Measurements from ENCODE around the gene MS4A4A. TPM values are rescaled to one million over a fixed set of nuclear protein-coding genes. Genes with fewer than 3 reads are reported as not detected.
"Not testable (repeated sequence)": the region's sequence is repeated elsewhere in the genome, so short reads cannot be mapped to it uniquely, and the experiment has no call there.

MS4A4A gene
- total and polyA plus RNA-seq, 5 experiments from 2014 or later = 0.36 TPM; not detected in 4

DNA sequence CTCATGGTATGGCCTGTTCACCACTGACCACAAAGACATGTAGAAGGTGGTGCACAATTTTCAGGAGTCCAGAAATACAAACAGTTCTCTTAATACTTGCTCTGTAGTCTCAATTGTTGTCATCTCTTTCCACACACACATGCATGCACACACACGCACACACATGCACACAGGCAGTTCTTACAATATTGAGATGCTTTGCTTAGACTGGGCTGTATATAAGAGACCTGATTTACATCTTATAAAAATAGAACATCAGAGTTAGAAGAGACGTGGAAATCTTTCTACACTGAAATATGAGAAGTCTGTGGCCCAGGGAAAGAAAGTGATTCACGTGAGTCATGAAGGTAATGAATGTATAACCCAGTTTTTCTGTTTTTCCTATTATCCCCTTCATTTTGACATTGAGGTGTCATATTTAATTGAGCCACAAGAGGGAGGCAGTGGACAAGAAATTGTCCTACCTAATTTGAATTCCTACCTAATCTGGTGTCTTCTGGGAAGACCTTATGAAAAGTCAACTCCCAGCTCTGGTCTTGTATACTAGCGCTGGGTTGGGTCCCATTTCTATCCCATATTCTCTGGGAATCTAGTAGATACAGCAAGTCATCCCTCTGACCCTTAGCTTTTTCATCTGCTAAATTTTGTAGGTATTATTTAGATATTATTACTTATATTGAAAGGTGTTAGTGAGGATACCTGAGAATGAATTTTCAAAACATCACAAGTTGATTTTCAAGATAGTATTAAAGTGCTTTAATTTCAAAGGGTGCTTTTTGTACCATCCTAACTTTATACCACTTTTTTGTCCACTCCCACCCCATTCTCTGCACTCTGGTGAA is 14.9 kb upstream of the MS4A4A start:
- POLR2A ChIA-PET = no interaction called here
- ATAC-seq = no peak
- Mint-ChIP-seq H3K4me1 (no peaks in the 10 kb centered on the region), H3K4me3 (no peak overlapping the region), H3K9me3 (peaks cover 0 to 11% (median 5%) of the 10 kb centered on the region in 9 donors), H3K36me3 (no peaks in the 10 kb centered on the region), H3K27me3 (peaks cover 0 to 17% (median 3%) of the 10 kb centered on the region in 5 donors), H3K27ac (no peak overlapping the region)
- DNase-seq = peak in 2 of 10 donors; percentile 4 to 6

DNA sequence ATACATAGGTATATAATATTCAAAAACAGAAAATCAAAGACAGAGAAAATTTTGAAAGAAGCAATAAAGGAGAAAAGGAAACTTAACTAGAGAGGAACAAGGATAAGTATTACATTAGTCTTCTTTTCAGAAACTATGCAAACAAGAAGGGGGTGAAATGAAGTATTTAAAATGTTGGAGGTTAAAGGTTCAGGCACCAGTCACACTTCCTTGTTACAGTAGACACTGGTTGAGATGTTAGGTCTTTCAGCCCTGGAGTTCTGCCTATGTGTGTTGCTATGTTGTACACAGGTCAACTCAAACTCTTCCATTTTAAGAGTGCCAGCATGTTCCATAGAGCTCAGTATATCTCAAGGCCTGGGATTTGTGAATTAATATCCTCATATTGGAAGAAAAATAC is 6.0 kb upstream of the MS4A4A start:
- ATAC-seq (no peak), DNase-seq (no peak)
- Mint-ChIP-seq H3K27ac (no peak overlapping the region), H3K9me3 (peaks cover 0 to 14% (median 0%) of the 10 kb centered on the region in 9 donors), H3K4me3 (no peak overlapping the region), H3K4me1 (no peaks in the 10 kb centered on the region), H3K27me3 (peaks cover 7 to 41% (median 13%) of the 10 kb centered on the region in 5 donors), H3K36me3 (no peaks in the 10 kb centered on the region)
- POLR2A ChIA-PET = no interaction called here

DNA sequence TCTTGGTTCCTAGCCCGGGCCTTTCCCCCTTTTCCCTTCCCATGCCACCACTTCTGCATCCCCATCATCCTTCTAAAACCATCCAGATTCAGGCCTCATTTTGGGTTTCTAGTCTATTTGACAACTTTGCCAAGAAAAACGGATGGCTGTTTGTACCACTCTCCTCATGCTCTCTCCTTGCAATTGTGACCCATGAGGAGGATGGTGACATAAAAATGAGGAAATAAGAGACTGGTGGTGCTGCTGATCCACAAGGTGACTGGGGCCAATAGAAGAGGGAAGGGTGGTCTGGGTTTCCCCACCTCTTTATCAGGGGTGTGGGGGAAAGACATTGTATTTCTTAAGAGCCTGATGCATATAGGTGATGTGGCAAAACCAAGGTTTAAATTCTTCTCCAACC is 1.0 kb downstream of the MS4A4A start:
- peaks cover 3 to 11% (median 6%) of the 10 kb centered on the region in 5 donors for H3K27me3 Mint-ChIP-seq
- H3K9me3 Mint-ChIP-seq = no peaks in the 10 kb centered on the region
- peak overlapping the region in 1 of 10 donors; percentile 52 for H3K4me3 Mint-ChIP-seq
- no peak overlapping the region for H3K27ac Mint-ChIP-seq
- no peak for ATAC-seq
- no peak for DNase-seq
- H3K4me1 Mint-ChIP-seq = peaks cover 0 to 15% (median 0%) of the 10 kb centered on the region in 4 donors
- H3K36me3 Mint-ChIP-seq = no peaks in the 10 kb centered on the region
- POLR2A ChIA-PET = no interaction called here

DNA sequence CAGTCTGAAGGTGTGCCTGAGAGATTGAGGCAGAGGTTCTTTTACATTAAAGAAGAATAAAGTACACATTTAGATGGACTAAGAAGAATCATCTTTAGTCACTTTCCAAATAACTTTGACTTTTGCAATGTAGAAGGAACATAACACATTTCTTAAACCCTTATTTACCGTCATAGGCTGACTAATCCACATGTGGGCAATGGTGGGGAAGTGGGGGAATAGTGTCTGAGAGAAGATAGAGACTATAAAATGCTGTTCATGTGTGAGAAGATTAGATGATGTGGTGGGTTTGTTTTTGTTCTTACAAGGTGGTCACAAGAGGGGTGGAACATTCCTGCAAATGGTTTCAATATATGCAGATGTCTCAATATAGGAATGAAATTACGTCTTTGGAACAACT is 1.8 kb downstream of the MS4A4A start:
- Mint-ChIP-seq H3K27me3 (peaks cover 3 to 18% (median 6%) of the 10 kb centered on the region in 5 donors), H3K4me1 (peaks cover 0 to 15% (median 0%) of the 10 kb centered on the region in 4 donors), H3K27ac (no peak overlapping the region), H3K9me3 (no peaks in the 10 kb centered on the region), H3K4me3 (no peak overlapping the region), H3K36me3 (no peaks in the 10 kb centered on the region)
- POLR2A ChIA-PET = no interaction called here
- DNase-seq (no peak), ATAC-seq (no peak)

DNA sequence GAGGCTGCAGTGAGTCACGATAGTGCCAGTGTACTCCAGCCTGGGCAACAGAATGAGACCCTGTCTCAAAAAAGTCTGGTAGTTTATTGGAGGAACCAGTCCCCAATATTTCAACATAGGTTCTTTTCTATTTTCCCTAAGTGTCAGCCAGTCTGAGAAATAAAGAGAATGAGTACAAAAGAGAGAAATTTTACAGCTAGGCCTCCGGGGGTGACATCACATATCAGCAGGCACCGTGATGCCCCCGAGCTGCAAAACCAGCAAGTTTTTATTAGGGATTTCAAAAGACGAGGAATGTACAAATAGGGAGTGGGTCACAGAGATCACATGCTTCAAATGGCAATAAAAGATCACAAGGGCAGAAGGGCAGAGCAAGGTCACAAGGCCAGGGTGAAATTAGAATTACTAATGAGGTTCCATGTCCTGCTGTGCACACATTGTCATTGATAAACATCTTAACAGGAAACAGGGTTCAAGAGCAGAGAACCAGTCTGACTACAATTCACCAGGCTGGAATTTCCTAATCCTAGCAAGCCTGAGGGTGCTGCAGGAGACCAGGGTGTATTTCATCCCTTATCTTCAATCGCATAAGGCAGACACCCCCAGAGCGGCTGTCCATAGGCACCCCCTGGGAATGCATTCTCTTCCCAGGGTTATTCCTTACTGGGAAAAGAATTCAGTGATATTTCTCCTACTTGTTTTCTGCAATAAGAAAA is 5.1 kb downstream of the MS4A4A start:
- H3K4me3 Mint-ChIP-seq, ATAC-seq, H3K27ac Mint-ChIP-seq, DNase-seq, H3K36me3 Mint-ChIP-seq, H3K4me1 Mint-ChIP-seq, POLR2A ChIA-PET: not testable (repeated sequence)
- H3K9me3 Mint-ChIP-seq = peaks cover 0 to 26% (median 6%) of the 10 kb centered on the region in 9 donors
- H3K27me3 Mint-ChIP-seq = peaks cover 4 to 17% (median 5%) of the 10 kb centered on the region in 5 donors

DNA sequence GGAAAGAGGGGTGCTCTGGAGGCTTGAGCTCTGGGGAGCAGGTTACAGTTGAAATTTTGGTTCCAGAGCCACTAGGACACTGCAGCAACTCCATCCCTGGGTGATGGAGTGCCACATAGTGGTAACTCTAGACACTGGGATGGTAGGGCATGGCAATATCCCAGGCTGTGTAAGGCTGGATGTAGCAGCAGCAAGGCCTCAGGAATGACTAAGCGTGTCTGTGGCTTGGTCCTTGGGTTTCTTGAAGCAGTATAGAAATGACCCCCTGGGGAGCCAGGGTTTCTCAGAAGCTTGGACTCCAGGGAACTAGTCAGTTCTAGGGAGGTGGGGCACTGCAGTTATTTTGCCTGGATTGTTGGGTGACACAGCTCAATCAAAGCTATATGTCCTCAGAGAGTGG is 8.1 kb downstream of the MS4A4A start:
- H3K4me1 Mint-ChIP-seq = no peaks in the 10 kb centered on the region
- no peak overlapping the region for H3K27ac Mint-ChIP-seq
- H3K4me3 Mint-ChIP-seq = no peak overlapping the region
- ATAC-seq (no peak), DNase-seq (no peak)
- H3K9me3 Mint-ChIP-seq = peaks cover 0 to 26% (median 6%) of the 10 kb centered on the region in 9 donors
- no peaks in the 10 kb centered on the region for H3K36me3 Mint-ChIP-seq
- peaks cover 4 to 17% (median 6%) of the 10 kb centered on the region in 5 donors for H3K27me3 Mint-ChIP-seq
- POLR2A ChIA-PET = no interaction called here

DNA sequence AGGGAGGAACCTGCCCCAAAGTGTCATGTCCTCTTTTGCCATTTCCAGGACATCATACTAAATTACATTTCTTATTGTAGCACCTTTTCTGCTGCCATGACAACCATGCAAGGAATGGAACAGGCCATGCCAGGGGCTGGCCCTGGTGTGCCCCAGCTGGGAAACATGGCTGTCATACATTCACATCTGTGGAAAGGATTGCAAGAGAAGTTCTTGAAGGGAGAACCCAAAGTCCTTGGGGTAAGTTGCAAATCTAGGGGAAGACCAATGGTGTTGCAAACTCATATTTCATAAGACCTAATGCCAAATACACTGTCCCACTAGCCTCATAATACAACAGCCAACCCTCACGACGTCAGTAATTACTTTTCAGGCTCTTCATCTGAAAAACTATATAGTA is 11.7 kb downstream of the MS4A4A start:
- POLR2A ChIA-PET = no interaction called here
- Mint-ChIP-seq H3K4me3 (no peak overlapping the region), H3K27ac (no peak overlapping the region), H3K9me3 (peaks cover 0 to 26% (median 6%) of the 10 kb centered on the region in 9 donors), H3K36me3 (no peaks in the 10 kb centered on the region), H3K27me3 (peaks cover 4 to 20% (median 9%) of the 10 kb centered on the region in 5 donors), H3K4me1 (no peaks in the 10 kb centered on the region)
- ATAC-seq = no peak
- no peak for DNase-seq

DNA sequence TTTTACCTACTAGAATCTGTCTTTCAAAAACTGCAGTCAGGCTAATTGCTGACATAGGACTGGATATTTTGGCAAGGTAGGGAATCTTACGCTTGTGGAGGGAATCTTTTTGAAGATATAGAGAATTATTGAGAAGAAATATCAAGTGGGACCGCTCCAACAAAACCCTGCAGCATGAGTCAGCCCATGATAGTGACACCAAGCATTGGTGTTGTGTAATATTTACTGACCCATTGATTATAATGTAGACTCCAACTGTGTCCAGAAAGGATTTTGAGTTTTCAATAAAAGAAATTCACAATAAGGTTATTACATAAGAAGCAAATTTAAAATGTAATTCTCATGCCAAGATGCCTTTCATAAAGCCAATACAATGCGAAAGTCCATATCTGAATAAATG is 20.7 kb downstream of the MS4A4A start:
- peaks cover 0 to 18% (median 7%) of the 10 kb centered on the region in 5 donors for H3K27me3 Mint-ChIP-seq
- no peak overlapping the region for H3K4me3 Mint-ChIP-seq
- ATAC-seq (no peak), DNase-seq (no peak)
- peaks cover 0 to 2% (median 0%) of the 10 kb centered on the region in 4 donors for H3K4me1 Mint-ChIP-seq
- no peaks in the 10 kb centered on the region for H3K36me3 Mint-ChIP-seq
- H3K9me3 Mint-ChIP-seq = no peaks in the 10 kb centered on the region
- H3K27ac Mint-ChIP-seq = no peak overlapping the region
- POLR2A ChIA-PET = no interaction called here

DNA sequence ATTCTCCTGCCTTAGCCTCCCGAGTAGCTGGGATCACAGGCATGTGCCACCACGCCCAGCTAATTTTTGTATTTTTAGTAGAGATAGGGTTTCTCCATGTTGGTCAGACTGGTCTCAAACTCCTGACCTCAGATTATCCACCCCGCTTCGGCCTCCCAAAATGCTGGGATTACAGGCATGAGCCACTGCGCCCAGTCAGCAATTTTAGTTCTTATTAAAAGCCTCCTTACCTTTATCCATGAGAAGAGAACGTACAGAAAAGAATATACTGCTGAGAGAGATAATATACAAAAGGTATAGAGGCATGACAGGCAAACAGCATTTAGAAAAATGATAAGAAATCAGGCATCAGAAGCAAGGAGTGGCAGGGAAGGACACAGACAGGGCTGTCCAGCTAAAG is 21.4 kb downstream of the MS4A4A start:
- DNase-seq, ATAC-seq, H3K9me3 Mint-ChIP-seq, H3K27ac Mint-ChIP-seq, H3K4me3 Mint-ChIP-seq, POLR2A ChIA-PET, H3K36me3 Mint-ChIP-seq, H3K4me1 Mint-ChIP-seq: not testable (repeated sequence)
- H3K27me3 Mint-ChIP-seq = peaks cover under 1 to 12% (median 7%) of the 10 kb centered on the region in 5 donors

DNA sequence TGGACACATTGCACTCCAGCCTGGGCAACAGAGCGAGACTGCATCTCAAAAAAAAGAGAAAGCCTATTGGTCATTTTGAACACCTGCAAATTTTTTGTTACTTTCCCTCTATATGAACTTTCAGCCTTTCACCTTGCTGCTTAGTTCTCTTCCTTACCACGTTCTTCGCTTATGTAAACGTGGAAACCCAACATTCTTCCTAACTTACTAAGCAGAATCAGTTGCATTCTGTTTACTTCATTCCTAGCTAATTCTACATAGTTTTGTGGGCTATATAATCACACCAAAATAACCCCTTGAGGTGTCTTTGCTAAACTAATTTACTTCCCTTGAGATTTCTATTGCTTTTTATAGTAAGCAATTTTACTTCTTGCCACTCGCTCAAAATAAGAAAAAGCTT is 23.2 kb downstream of the MS4A4A start:
- no peak overlapping the region for H3K27ac Mint-ChIP-seq
- POLR2A ChIA-PET = no interaction called here
- no peaks in the 10 kb centered on the region for H3K9me3 Mint-ChIP-seq
- H3K4me3 Mint-ChIP-seq = no peak overlapping the region
- DNase-seq (no peak), ATAC-seq (no peak)
- H3K27me3 Mint-ChIP-seq = peaks cover 0 to 11% (median 7%) of the 10 kb centered on the region in 5 donors
- H3K4me1 Mint-ChIP-seq = peaks cover 0 to 2% (median 0%) of the 10 kb centered on the region in 4 donors
- no peaks in the 10 kb centered on the region for H3K36me3 Mint-ChIP-seq

DNA sequence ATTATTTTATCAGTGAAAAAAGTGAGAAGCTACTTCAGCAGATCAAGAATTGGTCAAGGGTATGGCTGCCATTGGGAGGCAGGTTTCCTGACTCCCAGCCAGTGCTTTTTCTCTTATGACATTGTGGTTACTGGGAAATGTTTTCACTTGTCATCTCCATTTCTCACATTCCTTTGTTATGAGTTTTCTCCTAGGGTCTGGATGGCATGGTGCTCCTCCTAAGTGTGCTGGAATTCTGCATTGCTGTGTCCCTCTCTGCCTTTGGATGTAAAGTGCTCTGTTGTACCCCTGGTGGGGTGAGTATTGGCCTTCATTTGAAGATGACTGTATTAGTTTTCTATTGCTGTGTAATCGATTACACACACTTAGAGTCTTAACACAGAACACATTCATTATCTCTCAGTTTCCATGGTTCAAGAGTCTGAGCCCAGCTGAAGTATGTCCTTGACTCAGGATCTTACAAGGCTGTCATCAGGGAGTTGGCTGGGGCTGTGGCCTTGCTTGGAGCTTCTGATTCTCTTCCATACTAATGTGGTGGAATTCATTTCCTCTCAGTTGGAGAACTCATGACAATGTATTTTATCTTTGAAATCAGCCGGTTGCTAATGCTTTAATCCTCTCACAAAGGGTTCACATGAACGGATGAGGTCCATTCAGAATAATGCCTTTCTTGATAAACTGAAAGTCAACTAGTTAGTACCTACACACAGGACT is 25.6 kb downstream of the MS4A4A start:
- POLR2A ChIA-PET = no interaction called here
- H3K9me3 Mint-ChIP-seq = no peaks in the 10 kb centered on the region

DNA sequence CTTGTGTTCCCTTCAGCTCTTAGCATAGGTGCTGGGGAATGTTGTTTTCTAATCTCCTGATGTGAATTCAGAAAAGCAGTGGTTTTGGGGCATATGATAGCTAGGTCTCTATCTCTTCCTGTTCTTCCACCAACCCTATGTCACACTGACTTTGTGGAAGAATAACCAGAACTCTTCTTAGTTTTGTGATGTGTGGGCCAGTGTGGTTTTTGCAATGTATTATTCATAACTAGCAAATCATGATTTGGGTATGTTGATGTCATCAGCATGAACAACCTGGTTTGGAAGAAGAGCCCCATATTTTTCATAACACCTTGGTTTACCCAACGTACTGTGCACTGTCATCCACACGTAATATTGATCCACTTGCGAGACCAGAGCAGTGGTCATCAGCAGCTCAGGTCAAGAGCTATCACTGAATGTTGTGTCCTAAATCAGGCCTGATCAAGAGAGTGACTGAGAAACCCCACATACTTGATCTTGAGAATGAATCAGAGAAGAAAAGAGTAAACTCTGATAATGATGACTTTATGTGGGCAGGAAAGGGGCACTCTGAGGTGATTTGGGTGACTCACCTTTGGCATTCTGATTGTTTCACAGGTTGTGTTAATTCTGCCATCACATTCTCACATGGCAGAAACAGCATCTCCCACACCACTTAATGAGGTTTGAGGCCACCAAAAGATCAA is 27.2 kb downstream of the MS4A4A start:
- POLR2A ChIA-PET = no interaction called here
- Mint-ChIP-seq H3K36me3 (no peaks in the 10 kb centered on the region), H3K9me3 (no peaks in the 10 kb centered on the region), H3K4me1 (peaks cover 0 to 12% (median 0%) of the 10 kb centered on the region in 4 donors), H3K27me3 (peaks cover 2 to 10% (median 3%) of the 10 kb centered on the region in 5 donors), H3K4me3 (no peak overlapping the region), H3K27ac (no peak overlapping the region)
- no peak for DNase-seq
- no peak for ATAC-seq

More for the DNA sequence above, 25.6 kb downstream of the MS4A4A start:
- no peaks in the 10 kb centered on the region for H3K36me3 Mint-ChIP-seq
- no peak overlapping the region for H3K4me3 Mint-ChIP-seq
- H3K4me1 Mint-ChIP-seq = peaks cover 0 to 12% (median 0%) of the 10 kb centered on the region in 4 donors
- H3K27ac Mint-ChIP-seq = no peak overlapping the region
- DNase-seq (no peak), ATAC-seq (no peak)
- peaks cover 2 to 10% (median 5%) of the 10 kb centered on the region in 5 donors for H3K27me3 Mint-ChIP-seq

All from naive thymus-derived CD8-positive, alpha-beta T cell (primary cell).